ENCODE measurements around the gene WNT7B.

- TF ChIP-seq, protein P1, sequence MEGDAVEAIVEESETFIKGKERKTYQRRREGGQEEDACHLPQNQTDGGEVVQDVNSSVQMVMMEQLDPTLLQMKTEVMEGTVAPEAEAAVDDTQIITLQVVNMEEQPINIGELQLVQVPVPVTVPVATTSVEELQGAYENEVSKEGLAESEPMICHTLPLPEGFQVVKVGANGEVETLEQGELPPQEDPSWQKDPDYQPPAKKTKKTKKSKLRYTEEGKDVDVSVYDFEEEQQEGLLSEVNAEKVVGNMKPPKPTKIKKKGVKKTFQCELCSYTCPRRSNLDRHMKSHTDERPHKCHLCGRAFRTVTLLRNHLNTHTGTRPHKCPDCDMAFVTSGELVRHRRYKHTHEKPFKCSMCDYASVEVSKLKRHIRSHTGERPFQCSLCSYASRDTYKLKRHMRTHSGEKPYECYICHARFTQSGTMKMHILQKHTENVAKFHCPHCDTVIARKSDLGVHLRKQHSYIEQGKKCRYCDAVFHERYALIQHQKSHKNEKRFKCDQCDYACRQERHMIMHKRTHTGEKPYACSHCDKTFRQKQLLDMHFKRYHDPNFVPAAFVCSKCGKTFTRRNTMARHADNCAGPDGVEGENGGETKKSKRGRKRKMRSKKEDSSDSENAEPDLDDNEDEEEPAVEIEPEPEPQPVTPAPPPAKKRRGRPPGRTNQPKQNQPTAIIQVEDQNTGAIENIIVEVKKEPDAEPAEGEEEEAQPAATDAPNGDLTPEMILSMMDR (IDR thresholded peaks at IDR 0.05), result no peak
- TF ChIP-seq EZH2 (IDR thresholded peaks at IDR 0.05) (no peak), EZH2phosphoT487 (IDR thresholded peaks at IDR 0.05) (no peak)
Measured at GRCh38 chr22:45938913-45939312, 38.0 kb downstream of the WNT7B start.

Data from neural progenitor cell (in vitro differentiated cells).